SK-N-SH (cell line): ENCODE measurements around the gene PRKN. TPM values are rescaled to one million over a fixed set of nuclear protein-coding genes. Genes with fewer than 3 reads are reported as not detected.

ENCODE experiments used
- CTCF ChIA-PET: fragments of 300-600, 350-600 bp; formaldehyde crosslinking; extraction: SDS; loops from one replicate; lab custom pipeline; 2021; lab: Yijun Ruan, JAX
- POLR2A ChIA-PET: fragments of 350-600 bp; sonication (Branson Sonifier 250); formaldehyde crosslinking; extraction: SDS; loops from one replicate; lab custom pipeline; 2020; ENCODE audit warnings: antibody characterized with exemption, inconsistent platforms; lab: Yijun Ruan, JAX
- DNase-seq: peaks from one replicate; pipeline ENCODE4 v3.0.0; 2012
- H2AFZ ChIP-seq: fragments of 200-600 bp; sonication (generic); 2 replicates; pipeline ENCODE4 v1.8.1; 2016; ENCODE audit warnings: antibody characterized with exemption, mild to moderate bottlenecking, low read depth
- H3F3A ChIP-seq: fragments of 200-600 bp; sonication (generic); replicated peaks from 2 replicates; pipeline ENCODE3; 2016; ENCODE audit warnings: antibody characterized with exemption, mild to moderate bottlenecking; ENCODE audit not compliant: insufficient read depth
- H3K27ac ChIP-seq, 2 experiments: fragments of 200-500 bp in 1 of 2; fragments of 200-600 bp in 1 of 2; sonication (Bioruptor generic) in 1 of 2; sonication (generic), shearing (Covaris generic) in 1 of 2; 2 replicates each; pipeline versions ENCODE4 v1.5.1 to v1.6.1; 2014 to 2016; ENCODE audit warnings: low read depth in 2 of 2, inconsistent platforms in 1 of 2, low read length in 1 of 2, mild to moderate bottlenecking in 1 of 2, mixed read lengths in 1 of 2
- H3K27me3 ChIP-seq: fragments of 200-600 bp; sonication (generic), shearing (Covaris generic); 2 replicates; pipeline ENCODE4 v1.6.1; 2016; ENCODE audit warnings: mixed run types; ENCODE audit not compliant: insufficient read depth
- H3K36me3 ChIP-seq, 2 experiments: fragments of 200-500 bp in 1 of 2; fragments of 200-600 bp in 1 of 2; sonication (Bioruptor generic) in 1 of 2; sonication (generic) in 1 of 2; replicated peaks in 1 of 2; 2 replicates each; pipeline versions ENCODE3 to v1.5.1; 2014 to 2016; ENCODE audit warnings: low read length in 1 of 2, mild to moderate bottlenecking in 1 of 2; ENCODE audit not compliant: insufficient read depth in 2 of 2, control insufficient read depth in 1 of 2
- H3K4me1 ChIP-seq, 2 experiments: fragments of 200-500 bp in 1 of 2; fragments of 200-600 bp in 1 of 2; sonication (Bioruptor generic) in 1 of 2; sonication (generic), shearing (Covaris generic) in 1 of 2; 2 replicates each; pipeline versions ENCODE4 v1.5.1 to v1.6.1; 2014 to 2016; ENCODE audit warnings: low read depth in 1 of 2, low read length in 1 of 2, mixed run types in 1 of 2; ENCODE audit not compliant: insufficient read depth in 2 of 2, control insufficient read depth in 1 of 2
- H3K4me2 ChIP-seq: fragments of 200-600 bp; sonication (generic), shearing (Covaris generic); 2 replicates; pipeline ENCODE4 v1.6.1; 2017; ENCODE audit warnings: mixed run types
- H3K4me3 ChIP-seq, 2 experiments: fragments of 200-500 bp in 1 of 2; fragments of 200-600 bp in 1 of 2; sonication (Bioruptor generic) in 1 of 2; sonication (generic), shearing (Covaris generic) in 1 of 2; 2 replicates each; pipeline versions ENCODE4 v1.5.1 to v1.8.1; 2014 to 2016; ENCODE audit warnings: low read depth in 2 of 2, inconsistent platforms in 1 of 2, low read length in 1 of 2, mild to moderate bottlenecking in 1 of 2, mixed read lengths in 1 of 2, moderate library complexity in 1 of 2
- H3K79me2 ChIP-seq: fragments of 200-600 bp; sonication (generic); 2 replicates; pipeline ENCODE4 v1.8.1; 2017; ENCODE audit warnings: mild to moderate bottlenecking; ENCODE audit not compliant: insufficient read depth
- H3K9ac ChIP-seq: fragments of 200-600 bp; sonication (generic); 2 replicates; pipeline ENCODE4 v1.6.1; 2017; ENCODE audit warnings: mixed run types
- H3K9me2 ChIP-seq: fragments of 200-600 bp; sonication (generic); 2 replicates; pipeline ENCODE4 v1.6.1; 2017; ENCODE audit warnings: mixed run types
- H3K9me3 ChIP-seq: fragments of 200-600 bp; sonication (generic); 2 replicates; pipeline ENCODE4 v1.6.1; 2017; ENCODE audit warnings: mixed run types, mild to moderate bottlenecking, moderate library complexity
- H4K20me1 ChIP-seq: fragments of 200-600 bp; sonication (generic); 2 replicates; pipeline ENCODE4 v1.6.1; 2017; ENCODE audit warnings: mild to moderate bottlenecking, mixed run types; ENCODE audit not compliant: insufficient read depth
- CHD2 ChIP-seq: fragments of 150-350 bp; IDR thresholded peaks from 2 replicates; pipeline ENCODE4 v1.6.1; 2018; ENCODE audit warnings: low read length; ENCODE audit not compliant: partially characterized antibody
- ELF1 ChIP-seq: IDR thresholded peaks from 2 replicates; pipeline ENCODE4 v1.4.0; 2012
- EZH2phosphoT487 ChIP-seq: fragments of 200-600 bp; sonication (generic); IDR thresholded peaks from 2 replicates; pipeline ENCODE4 v1.6.1; 2017; ENCODE audit warnings: low read depth, mixed run types, mild to moderate bottlenecking, antibody characterized with exemption, moderate library complexity, borderline replicate concordance
- FOXM1 ChIP-seq: IDR thresholded peaks from 2 replicates; pipeline ENCODE4 v1.4.0; 2012; ENCODE audit warnings: low read depth, mild to moderate bottlenecking
- GABPA ChIP-seq: IDR thresholded peaks from 2 replicates; pipeline ENCODE4 v1.4.0; 2012; ENCODE audit warnings: low read depth, mild to moderate bottlenecking
- MEF2A ChIP-seq: IDR thresholded peaks from 2 replicates; pipeline ENCODE4 v1.4.0; 2012; ENCODE audit warnings: low read depth, borderline replicate concordance
- NRF1 ChIP-seq: IDR thresholded peaks from 2 replicates; pipeline ENCODE4 v1.6.1; 2012; ENCODE audit warnings: low read depth, mild to moderate bottlenecking, low read length
- PBX3 ChIP-seq: IDR thresholded peaks from 2 replicates; pipeline ENCODE4; 2012
- RAD21 ChIP-seq: IDR thresholded peaks from 2 replicates; pipeline ENCODE4 v1.6.1; 2012; ENCODE audit warnings: mild to moderate bottlenecking, low read length
- REST ChIP-seq: IDR thresholded peaks from 2 replicates; pipeline ENCODE4 v1.6.1; 2012; ENCODE audit warnings: mild to moderate bottlenecking, low read depth, low read length, moderate library complexity
- RFX5 ChIP-seq: IDR thresholded peaks from 2 replicates; pipeline ENCODE4 v1.6.1; 2012; ENCODE audit warnings: mild to moderate bottlenecking, improper control_type of control experiment, low read length
- SIN3A ChIP-seq: IDR thresholded peaks from 2 replicates; pipeline ENCODE4 v1.6.1; 2012; ENCODE audit warnings: low read depth, mild to moderate bottlenecking, low read length, moderate library complexity, borderline replicate concordance
- TAF1 ChIP-seq: IDR thresholded peaks from 2 replicates; pipeline ENCODE4 v1.6.1; 2012; ENCODE audit warnings: low read depth, mild to moderate bottlenecking, low read length, moderate library complexity, borderline replicate concordance
- TCF12 ChIP-seq: IDR thresholded peaks from 2 replicates; pipeline ENCODE4 v1.4.0; 2012
- USF1 ChIP-seq: IDR thresholded peaks from 2 replicates; pipeline ENCODE4 v1.4.0; 2012; ENCODE audit warnings: low read depth, borderline replicate concordance
- USF2 ChIP-seq: fragments of 150-350 bp; IDR thresholded peaks from 2 replicates; pipeline ENCODE4 v1.6.1; 2017; ENCODE audit warnings: antibody characterized with exemption, low read length, low read depth, borderline replicate concordance
- YY1 ChIP-seq: IDR thresholded peaks from 2 replicates; pipeline ENCODE4 v1.4.0; 2012; ENCODE audit warnings: low read depth, mild to moderate bottlenecking
- WGBS: methylation state at CpG from one replicate; pipeline ENCODE4 v1.1.6; 2017; ENCODE audit warnings: low lambda C conversion rate; 5-methylcytosine and 5-hydroxymethylcytosine counted together
- polyA plus RNA-seq, 3 experiments: library from polyadenylated mRNA; depleted of rRNA; stranded (reverse); fragments of >200 nt; gene quantifications; 2 replicates each; pipeline ENCODE4 v1.2.3, GENCODE V29; 2012

Gene PRKN
- polyA plus RNA-seq, 1 of the 3 experiments (the other 2 are of a cell fraction): 0.76 TPM

GRCh38 chr6:162404951-162405350 is 322.6 kb downstream of the PRKN start:
- Histone ChIP-seq H3K9ac (no peak overlapping the region), H3K9me3 (0 out of 2 replicates have a peak, but pooled peaks cover 5% of the 10 kb centered on the region), H3K4me2 (no peak overlapping the region), H4K20me1 (no peaks in the 10 kb centered on the region), H3K36me3 (no peaks in the 10 kb centered on the region), H3K27me3 (no peaks in the 10 kb centered on the region), H3K79me2 (no peaks in the 10 kb centered on the region), H3K27ac (no peak overlapping the region), H3K9me2 (no peaks in the 10 kb centered on the region), H3K4me3 (no peak overlapping the region), H3K4me1 (no peaks in the 10 kb centered on the region), H2AFZ (no peak overlapping the region), H3F3A (no peaks in the 10 kb centered on the region)
- ChIA-PET POLR2A (no interaction called here), CTCF (no interaction called here)
- no peak for DNase-seq
- no peak for TF ChIP-seq PBX3
- TF ChIP-seq TCF12: no peak
- TF ChIP-seq MEF2A: no peak
- no peak for TF ChIP-seq RFX5
- TF ChIP-seq REST: no peak
- no peak for TF ChIP-seq RAD21
- no peak for TF ChIP-seq GABPA
- no peak for TF ChIP-seq FOXM1
- TF ChIP-seq SIN3A: no peak
- no peak for TF ChIP-seq EZH2phosphoT487
- no peak for TF ChIP-seq ELF1
- TF ChIP-seq YY1: no peak
- TF ChIP-seq USF1: no peak
- TF ChIP-seq NRF1: no peak
- no peak for TF ChIP-seq TAF1
- no peak for TF ChIP-seq USF2
- no peak for TF ChIP-seq CHD2
- 20% methylated on average over 4 of the region's 4 CpGs for WGBS
